ENCODE measurements around the gene NPAS3.

GRCh38 chr14:33052943-33053342, 114.3 kb downstream of the NPAS3 start:
- TF ChIP-seq, protein P1, sequence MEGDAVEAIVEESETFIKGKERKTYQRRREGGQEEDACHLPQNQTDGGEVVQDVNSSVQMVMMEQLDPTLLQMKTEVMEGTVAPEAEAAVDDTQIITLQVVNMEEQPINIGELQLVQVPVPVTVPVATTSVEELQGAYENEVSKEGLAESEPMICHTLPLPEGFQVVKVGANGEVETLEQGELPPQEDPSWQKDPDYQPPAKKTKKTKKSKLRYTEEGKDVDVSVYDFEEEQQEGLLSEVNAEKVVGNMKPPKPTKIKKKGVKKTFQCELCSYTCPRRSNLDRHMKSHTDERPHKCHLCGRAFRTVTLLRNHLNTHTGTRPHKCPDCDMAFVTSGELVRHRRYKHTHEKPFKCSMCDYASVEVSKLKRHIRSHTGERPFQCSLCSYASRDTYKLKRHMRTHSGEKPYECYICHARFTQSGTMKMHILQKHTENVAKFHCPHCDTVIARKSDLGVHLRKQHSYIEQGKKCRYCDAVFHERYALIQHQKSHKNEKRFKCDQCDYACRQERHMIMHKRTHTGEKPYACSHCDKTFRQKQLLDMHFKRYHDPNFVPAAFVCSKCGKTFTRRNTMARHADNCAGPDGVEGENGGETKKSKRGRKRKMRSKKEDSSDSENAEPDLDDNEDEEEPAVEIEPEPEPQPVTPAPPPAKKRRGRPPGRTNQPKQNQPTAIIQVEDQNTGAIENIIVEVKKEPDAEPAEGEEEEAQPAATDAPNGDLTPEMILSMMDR (IDR thresholded peaks at IDR 0.05) = no peak
- no peak for TF ChIP-seq POLR2A (IDR thresholded peaks at IDR 0.05)
